GM23338 (cell line): ENCODE results near the gene DCTPP1. TPM values are rescaled to one million over a fixed set of nuclear protein-coding genes. Genes with fewer than 3 reads are reported as not detected.

Experiments used
- ATAC-seq: fragments of 200-7000 bp; cut with Tn5 transposase; 3 replicates; pipeline ENCODE4 v1.9.1; 2020
- DNase-seq: peaks from one replicate; pipeline ENCODE4 v3.0.0-alpha.2; 2015; ENCODE audit warnings: low spot score
- H2AFZ ChIP-seq: fragments of 200-600 bp; sonication (generic); 2 replicates; pipeline ENCODE4 v1.8.0; 2016; ENCODE audit warnings: antibody characterized with exemption, mild to moderate bottlenecking, moderate library complexity
- H3F3A ChIP-seq: fragments of 200-600 bp; sonication (generic); replicated peaks from 2 replicates; pipeline ENCODE4 v1.8.0; 2017; ENCODE audit warnings: antibody characterized with exemption, mixed run types, low read depth
- H3K27ac ChIP-seq: fragments of 200-600 bp; sonication (generic); 2 replicates; pipeline ENCODE4 v1.6.1; 2016; ENCODE audit warnings: low read depth
- H3K27me3 ChIP-seq: fragments of 200-600 bp; sonication (generic); 2 replicates; pipeline ENCODE4 v1.8.0; 2016; ENCODE audit warnings: mild to moderate bottlenecking, mixed run types, moderate library complexity; ENCODE audit not compliant: insufficient read depth
- H3K36me3 ChIP-seq: fragments of 200-600 bp; sonication (generic); 2 replicates; pipeline ENCODE4 v1.8.0; 2016; ENCODE audit warnings: mild to moderate bottlenecking; ENCODE audit not compliant: insufficient read depth
- H3K4me1 ChIP-seq: fragments of 200-600 bp; sonication (generic); 2 replicates; pipeline ENCODE4 v1.8.0; 2016; ENCODE audit warnings: mild to moderate bottlenecking, moderate library complexity; ENCODE audit not compliant: insufficient read depth
- H3K4me2 ChIP-seq: fragments of 200-600 bp; sonication (generic); 2 replicates; pipeline ENCODE4 v1.7.1; 2017; ENCODE audit warnings: mixed run types
- H3K4me3 ChIP-seq: fragments of 200-600 bp; sonication (generic); 2 replicates; pipeline ENCODE4 v1.6.1; 2016; ENCODE audit warnings: mixed run types
- H3K79me2 ChIP-seq: fragments of 200-600 bp; sonication (generic); replicated peaks from 2 replicates; pipeline ENCODE4 v1.8.0; 2017; ENCODE audit warnings: mild to moderate bottlenecking; ENCODE audit not compliant: insufficient read depth
- H3K9me2 ChIP-seq: fragments of 200-600 bp; sonication (generic); 2 replicates; pipeline ENCODE4 v1.8.0; 2017; ENCODE audit not compliant: insufficient read depth
- H4K20me1 ChIP-seq: fragments of 200-600 bp; sonication (generic); replicated peaks from 2 replicates; pipeline ENCODE4 v1.8.0; 2017; ENCODE audit warnings: mild to moderate bottlenecking; ENCODE audit not compliant: insufficient read depth
- H3K27ac Mint-ChIP-seq: 2 replicates; pipeline ENCODE4 v1.8.0; 2020; ENCODE audit warnings: inconsistent platforms, mild to moderate bottlenecking, moderate library complexity, mixed read lengths
- H3K27me3 Mint-ChIP-seq: 3 replicates; pipeline ENCODE4 v1.8.0; 2022; ENCODE audit warnings: low read depth, mild to moderate bottlenecking, moderate library complexity, mixed read lengths, inconsistent platforms; ENCODE audit not compliant: insufficient read depth, poor library complexity
- H3K36me3 Mint-ChIP-seq: 3 replicates; pipeline ENCODE4 v1.8.0; 2021; ENCODE audit warnings: low read depth, mild to moderate bottlenecking, inconsistent platforms, moderate library complexity, mixed read lengths
- H3K4me1 Mint-ChIP-seq: 3 replicates; pipeline ENCODE4 v1.8.0; 2020; ENCODE audit warnings: mild to moderate bottlenecking, inconsistent platforms, mixed read lengths
- H3K4me3 Mint-ChIP-seq: 3 replicates; pipeline ENCODE4 v1.8.0; 2021; ENCODE audit warnings: moderate library complexity, mild to moderate bottlenecking, inconsistent platforms, mixed read lengths
- H3K9me3 Mint-ChIP-seq: 3 replicates; pipeline ENCODE4 v1.8.0; 2020; ENCODE audit warnings: moderate library complexity, mild to moderate bottlenecking, inconsistent platforms, mixed read lengths
- CREB1 ChIP-seq: fragments of 250-450 bp; sonication (Bioruptor Pico); IDR thresholded peaks from 2 replicates; pipeline ENCODE4 v1.5.0; 2020; ENCODE audit warnings: low read depth, mild to moderate bottlenecking, moderate library complexity
- CTCF ChIP-seq, 2 experiments: fragments of 200-600 bp in 1 of 2; sonication (generic) in 1 of 2; conservative IDR thresholded peaks; 2 replicates each; pipeline versions ENCODE4 v1.5.1 to v1.6.1; 2016 to 2017; ENCODE audit warnings: antibody characterized with exemption in 2 of 2, low read depth in 2 of 2, mild to moderate bottlenecking in 2 of 2, moderate library complexity in 1 of 2
- EZH2 ChIP-seq: fragments of 200-600 bp; sonication (generic); IDR thresholded peaks from one replicate; pipeline ENCODE4 v1.8.0; 2017; ENCODE audit warnings: antibody characterized with exemption, mild to moderate bottlenecking, low read depth; ENCODE audit not compliant: unreplicated experiment
- EZH2phosphoT487 ChIP-seq: fragments of 200-600 bp; sonication (generic); IDR thresholded peaks from one replicate; pipeline ENCODE4 v1.8.1; 2018; ENCODE audit warnings: antibody characterized with exemption; ENCODE audit not compliant: unreplicated experiment
- JUNB ChIP-seq: IDR thresholded peaks from one replicate; pipeline ENCODE4 v1.6.1; 2016; ENCODE audit warnings: antibody characterized with exemption; ENCODE audit not compliant: unreplicated experiment
- NANOG ChIP-seq: IDR thresholded peaks from 2 replicates; pipeline ENCODE4 v1.6.1; 2016; ENCODE audit warnings: antibody characterized with exemption, borderline replicate concordance
- POLR2AphosphoS5 ChIP-seq: IDR thresholded peaks from 2 replicates; pipeline ENCODE4 v1.6.1; 2016; ENCODE audit warnings: antibody characterized with exemption, low read depth
- REST ChIP-seq: IDR thresholded peaks from one replicate; pipeline ENCODE4 v1.6.1; 2018; ENCODE audit warnings: antibody characterized with exemption; ENCODE audit not compliant: unreplicated experiment
- STAT1 ChIP-seq: IDR thresholded peaks from one replicate; pipeline ENCODE4 v1.6.1; 2016; ENCODE audit warnings: antibody characterized with exemption; ENCODE audit not compliant: unreplicated experiment
- ZNF114 ChIP-seq: fragments of 250-450 bp; sonication (Bioruptor Pico); IDR thresholded peaks from 2 replicates; pipeline ENCODE4 v1.5.0; 2020; ENCODE audit warnings: mild to moderate bottlenecking, moderate library complexity
- ZNF331 ChIP-seq: fragments of 250-450 bp; sonication (Bioruptor Pico); IDR thresholded peaks from 2 replicates; pipeline ENCODE4 v1.5.0; 2020; ENCODE audit warnings: low read depth, mild to moderate bottlenecking, moderate library complexity
- polyA plus RNA-seq: library from polyadenylated mRNA; unstranded; fragments of >200 nt; fragmentation: Nextera tagmentation; extraction: Ambion mirVana; gene quantifications from 2 replicates; pipeline ENCODE4 v1.2.1, GENCODE V29; 2016
- total RNA-seq: library from RNA; depleted of rRNA; stranded (reverse); fragments of >200 nt; shearing (Covaris generic); gene quantifications from 2 replicates; pipeline ENCODE4 v1.2.3, GENCODE V29; 2014
- TF ChIP-seq, protein P1 (sequence below): fragments of 250-450 bp; sonication (Bioruptor Pico); IDR thresholded peaks from 2 replicates; pipeline ENCODE4 v1.5.0; 2020; ENCODE audit warnings: mild to moderate bottlenecking, moderate library complexity
- TF ChIP-seq, protein P2 (sequence below): IDR thresholded peaks from 2 replicates; pipeline ENCODE4 v1.6.1; 2016; ENCODE audit warnings: antibody characterized with exemption

The DCTPP1 gene
- total and polyA plus RNA-seq, 2 experiments from 2014 or later = 54.1 to 58.3 TPM

- no peaks in the 10 kb centered on the region for H3K9me2 ChIP-seq
- no peak for ATAC-seq
- H3K4me3 ChIP-seq = no peak overlapping the region
- no peaks in the 10 kb centered on the region for H3F3A ChIP-seq
- no peaks in the 10 kb centered on the region for H3K36me3 ChIP-seq
- DNase-seq = no peak
- Mint-ChIP-seq H3K9me3 (no peaks in the 10 kb centered on the region; the same call in 2 of the 3 replicates), H3K4me3 (no peak overlapping the region), H3K27me3 (peaks cover 13% of the 10 kb centered on the region), H3K27ac (no peak overlapping the region), H3K4me1 (0 out of 3 replicates have a peak, but pooled peaks cover 5% of the 10 kb centered on the region), H3K36me3 (no peaks in the 10 kb centered on the region)
- no peaks in the 10 kb centered on the region for H3K27me3 ChIP-seq
- no peaks in the 10 kb centered on the region for H3K79me2 ChIP-seq
- H3K4me2 ChIP-seq = no peak overlapping the region
- H4K20me1 ChIP-seq = no peaks in the 10 kb centered on the region
- H2AFZ ChIP-seq = no peak overlapping the region
- TF ChIP-seq EZH2 (no peak), ZNF331 (CRISPR knock-in tag) (no peak), EZH2phosphoT487 (no peak), ZNF114 (CRISPR knock-in tag) (no peak), POLR2AphosphoS5 (no peak), JUNB (no peak), NANOG (no peak), REST (no peak), CTCF (conservative IDR thresholded peaks at IDR 0.05; ENCODE audit: low read depth in 2 of 2) (no peak), CREB1 (CRISPR knock-in tag) (no peak), STAT1 (no peak)
- TF ChIP-seq, protein P1, sequence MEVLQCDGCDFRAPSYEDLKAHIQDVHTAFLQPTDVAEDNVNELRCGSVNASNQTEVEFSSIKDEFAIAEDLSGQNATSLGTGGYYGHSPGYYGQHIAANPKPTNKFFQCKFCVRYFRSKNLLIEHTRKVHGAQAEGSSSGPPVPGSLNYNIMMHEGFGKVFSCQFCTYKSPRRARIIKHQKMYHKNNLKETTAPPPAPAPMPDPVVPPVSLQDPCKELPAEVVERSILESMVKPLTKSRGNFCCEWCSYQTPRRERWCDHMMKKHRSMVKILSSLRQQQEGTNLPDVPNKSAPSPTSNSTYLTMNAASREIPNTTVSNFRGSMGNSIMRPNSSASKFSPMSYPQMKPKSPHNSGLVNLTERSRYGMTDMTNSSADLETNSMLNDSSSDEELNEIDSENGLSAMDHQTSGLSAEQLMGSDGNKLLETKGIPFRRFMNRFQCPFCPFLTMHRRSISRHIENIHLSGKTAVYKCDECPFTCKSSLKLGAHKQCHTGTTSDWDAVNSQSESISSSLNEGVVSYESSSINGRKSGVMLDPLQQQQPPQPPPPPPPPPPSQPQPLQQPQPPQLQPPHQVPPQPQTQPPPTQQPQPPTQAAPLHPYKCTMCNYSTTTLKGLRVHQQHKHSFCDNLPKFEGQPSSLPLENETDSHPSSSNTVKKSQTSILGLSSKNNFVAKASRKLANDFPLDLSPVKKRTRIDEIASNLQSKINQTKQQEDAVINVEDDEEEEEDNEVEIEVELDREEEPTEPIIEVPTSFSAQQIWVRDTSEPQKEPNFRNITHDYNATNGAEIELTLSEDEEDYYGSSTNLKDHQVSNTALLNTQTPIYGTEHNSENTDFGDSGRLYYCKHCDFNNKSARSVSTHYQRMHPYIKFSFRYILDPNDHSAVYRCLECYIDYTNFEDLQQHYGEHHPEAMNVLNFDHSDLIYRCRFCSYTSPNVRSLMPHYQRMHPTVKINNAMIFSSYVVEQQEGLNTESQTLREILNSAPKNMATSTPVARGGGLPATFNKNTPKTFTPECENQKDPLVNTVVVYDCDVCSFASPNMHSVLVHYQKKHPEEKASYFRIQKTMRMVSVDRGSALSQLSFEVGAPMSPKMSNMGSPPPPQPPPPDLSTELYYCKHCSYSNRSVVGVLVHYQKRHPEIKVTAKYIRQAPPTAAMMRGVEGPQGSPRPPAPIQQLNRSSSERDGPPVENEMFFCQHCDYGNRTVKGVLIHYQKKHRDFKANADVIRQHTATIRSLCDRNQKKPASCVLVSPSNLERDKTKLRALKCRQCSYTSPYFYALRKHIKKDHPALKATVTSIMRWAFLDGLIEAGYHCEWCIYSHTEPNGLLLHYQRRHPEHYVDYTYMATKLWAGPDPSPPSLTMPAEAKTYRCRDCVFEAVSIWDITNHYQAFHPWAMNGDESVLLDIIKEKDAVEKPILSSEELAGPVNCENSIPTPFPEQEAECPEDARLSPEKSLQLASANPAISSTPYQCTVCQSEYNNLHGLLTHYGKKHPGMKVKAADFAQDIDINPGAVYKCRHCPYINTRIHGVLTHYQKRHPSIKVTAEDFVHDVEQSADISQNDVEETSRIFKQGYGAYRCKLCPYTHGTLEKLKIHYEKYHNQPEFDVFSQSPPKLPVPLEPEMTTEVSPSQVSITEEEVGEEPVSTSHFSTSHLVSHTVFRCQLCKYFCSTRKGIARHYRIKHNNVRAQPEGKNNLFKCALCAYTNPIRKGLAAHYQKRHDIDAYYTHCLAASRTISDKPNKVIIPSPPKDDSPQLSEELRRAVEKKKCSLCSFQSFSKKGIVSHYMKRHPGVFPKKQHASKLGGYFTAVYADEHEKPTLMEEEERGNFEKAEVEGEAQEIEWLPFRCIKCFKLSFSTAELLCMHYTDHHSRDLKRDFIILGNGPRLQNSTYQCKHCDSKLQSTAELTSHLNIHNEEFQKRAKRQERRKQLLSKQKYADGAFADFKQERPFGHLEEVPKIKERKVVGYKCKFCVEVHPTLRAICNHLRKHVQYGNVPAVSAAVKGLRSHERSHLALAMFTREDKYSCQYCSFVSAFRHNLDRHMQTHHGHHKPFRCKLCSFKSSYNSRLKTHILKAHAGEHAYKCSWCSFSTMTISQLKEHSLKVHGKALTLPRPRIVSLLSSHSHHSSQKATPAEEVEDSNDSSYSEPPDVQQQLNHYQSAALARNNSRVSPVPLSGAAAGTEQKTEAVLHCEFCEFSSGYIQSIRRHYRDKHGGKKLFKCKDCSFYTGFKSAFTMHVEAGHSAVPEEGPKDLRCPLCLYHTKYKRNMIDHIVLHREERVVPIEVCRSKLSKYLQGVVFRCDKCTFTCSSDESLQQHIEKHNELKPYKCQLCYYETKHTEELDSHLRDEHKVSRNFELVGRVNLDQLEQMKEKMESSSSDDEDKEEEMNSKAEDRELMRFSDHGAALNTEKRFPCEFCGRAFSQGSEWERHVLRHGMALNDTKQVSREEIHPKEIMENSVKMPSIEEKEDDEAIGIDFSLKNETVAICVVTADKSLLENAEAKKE (CRISPR knock-in tag) = no peak
- TF ChIP-seq, protein P2, sequence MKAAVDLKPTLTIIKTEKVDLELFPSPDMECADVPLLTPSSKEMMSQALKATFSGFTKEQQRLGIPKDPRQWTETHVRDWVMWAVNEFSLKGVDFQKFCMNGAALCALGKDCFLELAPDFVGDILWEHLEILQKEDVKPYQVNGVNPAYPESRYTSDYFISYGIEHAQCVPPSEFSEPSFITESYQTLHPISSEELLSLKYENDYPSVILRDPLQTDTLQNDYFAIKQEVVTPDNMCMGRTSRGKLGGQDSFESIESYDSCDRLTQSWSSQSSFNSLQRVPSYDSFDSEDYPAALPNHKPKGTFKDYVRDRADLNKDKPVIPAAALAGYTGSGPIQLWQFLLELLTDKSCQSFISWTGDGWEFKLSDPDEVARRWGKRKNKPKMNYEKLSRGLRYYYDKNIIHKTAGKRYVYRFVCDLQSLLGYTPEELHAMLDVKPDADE = no peak
- H3K4me1 ChIP-seq = no peaks in the 10 kb centered on the region
- no peak overlapping the region for H3K27ac ChIP-seq
These were observed 27.4 kb upstream of the DCTPP1 start for GRCh38 chr16:30457256-30457655.
